ENCODE measurements around the gene BMP10. TPM values are rescaled to one million over a fixed set of nuclear protein-coding genes. Genes with fewer than 3 reads are reported as not detected.
"Not testable (repeated sequence)": the region's sequence is repeated elsewhere in the genome, so short reads cannot be mapped to it uniquely, and the experiment has no call there.

Gene BMP10
- total RNA-seq, 2 experiments from 2014 or later = not detected

- H3K9me2 ChIP-seq (ENCODE audit: insufficient read depth, low read length) = no peaks in the 10 kb centered on the region
- H3K36me3 ChIP-seq (ENCODE audit: insufficient read depth, low read length) = peaks cover 10% of the 10 kb centered on the region; the same call in 1 of the 2 replicates
- no peak overlapping the region for H3K4me3 ChIP-seq (ENCODE audit: low read depth, low read length, poor library complexity, severe bottlenecking)
- no peak overlapping the region for H3K4me2 ChIP-seq (ENCODE audit: low read length)
- ChIA-PET CTCF (ENCODE audit: unreplicated experiment) (no interaction called here), POLR2A (interaction anchor here (0.7 to 1.0 kb wide), 3 partner anchors 39 to 1289 kb away, joined by 3 to 4 read pairs (median 3); no protein-coding TSS in a partner anchor)
- no peaks in the 10 kb centered on the region for H3K79me2 ChIP-seq (ENCODE audit: insufficient read depth, low read depth, low read length)
- H2AFZ ChIP-seq (ENCODE audit: low read length) = no peak overlapping the region
- intact Hi-C loops (cut with micrococcal nuclease; ENCODE audit: unreplicated experiment) = loop anchor here (2.0 to 10.0 kb wide), 2 partner anchors 150 to 536 kb away; partner anchors contain the start of gene PLEK
- no peak overlapping the region for H3K27ac ChIP-seq (ENCODE audit: low read depth, low read length, poor library complexity, severe bottlenecking)
- peak; percentile 20 for DNase-seq (ENCODE audit: low spot score)
- H3K4me1 ChIP-seq (ENCODE audit: insufficient read depth, low read length, poor library complexity, severe bottlenecking) = peaks cover under 1% of the 10 kb centered on the region
- no peaks in the 10 kb centered on the region for H4K20me1 ChIP-seq (ENCODE audit: insufficient read depth, low read length)
- H3K9me3 ChIP-seq (ENCODE audit: low read length) = peaks cover 30% of the 10 kb centered on the region
- TF ChIP-seq CTCF (conservative IDR thresholded peaks at IDR 0.05; ENCODE audit: low read length) = peak; percentile 51; the same call in 1 of the 2 replicates
- no peak for TF ChIP-seq EZH2phosphoT487 (IDR thresholded peaks at IDR 0.05; ENCODE audit: borderline replicate concordance, low read depth, low read length)
- no TSS peak for BruUV-seq (replicated peaks)
Measured at GRCh38 chr2:68901199-68901514, 30.0 kb upstream of the BMP10 start.

GRCh38 chr2:68900496-68901198 is 29.4 kb upstream of the BMP10 start:
- H2AFZ ChIP-seq (ENCODE audit: low read length) = no peak overlapping the region
- H3K9me2 ChIP-seq (ENCODE audit: insufficient read depth, low read length) = no peaks in the 10 kb centered on the region
- no peak overlapping the region for H3K4me2 ChIP-seq (ENCODE audit: low read length)
- intact Hi-C loops (cut with micrococcal nuclease; ENCODE audit: unreplicated experiment) = loop anchor here (2.0 to 10.0 kb wide), 2 partner anchors 150 to 536 kb away; partner anchors contain the start of gene PLEK
- H3K4me3 ChIP-seq (ENCODE audit: low read depth, low read length, poor library complexity, severe bottlenecking) = no peak overlapping the region
- H3K9me3 ChIP-seq (ENCODE audit: low read length) = peaks cover 28% of the 10 kb centered on the region
- POLR2A ChIA-PET = interaction anchor here (1.0 kb wide), 1 partner anchor 38 kb away, joined by 3 read pairs; no protein-coding TSS in a partner anchor
- H3K36me3 ChIP-seq (ENCODE audit: insufficient read depth, low read length) = peaks cover 8% of the 10 kb centered on the region; the same call in 1 of the 2 replicates
- no peaks in the 10 kb centered on the region for H4K20me1 ChIP-seq (ENCODE audit: insufficient read depth, low read length)
- H3K79me2 ChIP-seq (ENCODE audit: insufficient read depth, low read depth, low read length) = no peaks in the 10 kb centered on the region
- no peak for DNase-seq (ENCODE audit: low spot score)
- no peaks in the 10 kb centered on the region for H3K4me1 ChIP-seq (ENCODE audit: insufficient read depth, low read length, poor library complexity, severe bottlenecking)
- no TSS peak for BruUV-seq (replicated peaks)
- TF ChIP-seq CTCF (conservative IDR thresholded peaks at IDR 0.05; ENCODE audit: low read length) (no peak), EZH2phosphoT487 (IDR thresholded peaks at IDR 0.05; ENCODE audit: borderline replicate concordance, low read depth, low read length) (no peak)
- CTCF ChIA-PET (ENCODE audit: unreplicated experiment) = no interaction called here
- no peak overlapping the region for H3K27ac ChIP-seq (ENCODE audit: low read depth, low read length, poor library complexity, severe bottlenecking)

GRCh38 chr2:68895981-68896380 is 24.8 kb upstream of the BMP10 start:
- H3K4me1 ChIP-seq (ENCODE audit: insufficient read depth, low read length, poor library complexity, severe bottlenecking); POLR2A ChIA-PET; H3K27ac ChIP-seq (ENCODE audit: low read depth, low read length, poor library complexity, severe bottlenecking); H3K9me3 ChIP-seq (ENCODE audit: low read length); H3K36me3 ChIP-seq (ENCODE audit: insufficient read depth, low read length); H4K20me1 ChIP-seq (ENCODE audit: insufficient read depth, low read length); CTCF ChIA-PET (ENCODE audit: unreplicated experiment); H2AFZ ChIP-seq (ENCODE audit: low read length); intact Hi-C loops (cut with micrococcal nuclease; ENCODE audit: unreplicated experiment); DNase-seq (ENCODE audit: low spot score); H3K4me2 ChIP-seq (ENCODE audit: low read length); H3K9me2 ChIP-seq (ENCODE audit: insufficient read depth, low read length); H3K79me2 ChIP-seq (ENCODE audit: insufficient read depth, low read depth, low read length); H3K4me3 ChIP-seq (ENCODE audit: low read depth, low read length, poor library complexity, severe bottlenecking); BruUV-seq (replicated peaks): not testable (repeated sequence)

Data from OCI-LY7 (cell line).